Measurements from ENCODE around the gene RPS27L.

RPS27L gene

DNA sequence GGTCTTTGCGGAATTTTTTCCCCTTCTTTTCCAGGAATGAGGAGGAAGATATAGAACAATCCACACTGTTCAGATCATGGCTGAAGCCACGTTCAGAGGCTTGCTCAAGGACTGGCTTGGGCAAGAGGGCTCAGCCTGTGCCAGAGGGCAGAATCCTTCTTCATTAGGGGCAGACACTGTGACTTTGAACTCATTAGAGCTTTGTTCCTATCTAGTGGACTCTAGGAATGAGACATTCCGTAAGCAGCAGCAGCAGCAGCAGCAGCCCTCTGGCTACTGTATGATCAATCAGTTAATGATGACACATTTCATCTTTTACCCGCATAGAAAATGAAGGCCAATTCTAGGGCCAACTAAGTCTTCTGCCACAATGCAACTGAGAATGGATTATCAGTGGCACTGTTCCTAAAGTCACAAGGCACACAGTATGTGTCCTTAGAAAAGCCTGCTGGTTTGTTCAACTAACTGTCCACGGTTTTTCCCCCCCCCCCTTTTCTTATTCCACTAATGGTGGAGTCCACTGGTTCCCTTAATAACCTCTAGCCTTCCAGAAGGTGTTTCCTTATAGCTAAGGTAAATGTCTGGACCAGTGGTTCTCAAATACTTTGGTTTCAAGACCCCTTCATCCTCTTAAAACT is 30.4 kb upstream of the RPS27L start:
- DNase-seq = no peak

DNA sequence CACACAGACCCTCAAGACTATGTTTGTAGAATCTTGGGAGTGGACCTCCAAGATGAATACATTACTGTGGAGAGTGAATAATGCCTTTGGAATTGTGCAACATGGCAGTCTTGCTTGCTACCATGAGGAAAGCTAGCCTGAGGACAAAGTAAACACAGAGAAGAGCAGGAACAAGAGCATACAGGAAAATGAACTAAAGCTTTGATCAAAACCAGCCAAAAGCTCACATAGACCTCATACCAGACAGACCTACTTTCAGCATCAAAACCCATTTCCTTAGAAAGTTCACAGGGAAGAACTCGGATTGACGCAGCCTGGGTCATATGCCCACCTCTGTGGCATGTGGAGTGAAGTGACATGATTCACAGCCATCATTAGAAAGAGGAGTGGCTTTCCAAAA is 28.8 kb upstream of the RPS27L start:
- DNase-seq = no peak

DNA sequence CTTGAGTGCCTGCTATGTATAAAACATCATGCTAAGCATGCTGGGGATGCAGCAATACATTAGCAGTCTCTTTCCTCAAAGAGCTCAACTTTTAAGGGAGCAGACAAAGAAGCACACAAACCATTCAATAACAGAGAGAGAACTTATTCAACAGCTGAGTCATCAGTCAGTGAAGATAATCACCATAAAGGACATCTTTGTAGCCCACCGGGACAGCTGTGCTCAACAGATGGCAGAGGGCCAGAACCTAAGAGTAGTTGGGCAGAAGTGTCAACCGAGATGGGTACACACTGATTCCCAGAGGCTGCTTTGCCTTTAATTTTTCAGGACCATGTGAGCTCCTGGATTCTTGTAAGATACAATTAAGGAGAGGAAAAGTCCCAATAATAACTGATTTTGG is 27.9 kb upstream of the RPS27L start:
- no peak for DNase-seq

DNA sequence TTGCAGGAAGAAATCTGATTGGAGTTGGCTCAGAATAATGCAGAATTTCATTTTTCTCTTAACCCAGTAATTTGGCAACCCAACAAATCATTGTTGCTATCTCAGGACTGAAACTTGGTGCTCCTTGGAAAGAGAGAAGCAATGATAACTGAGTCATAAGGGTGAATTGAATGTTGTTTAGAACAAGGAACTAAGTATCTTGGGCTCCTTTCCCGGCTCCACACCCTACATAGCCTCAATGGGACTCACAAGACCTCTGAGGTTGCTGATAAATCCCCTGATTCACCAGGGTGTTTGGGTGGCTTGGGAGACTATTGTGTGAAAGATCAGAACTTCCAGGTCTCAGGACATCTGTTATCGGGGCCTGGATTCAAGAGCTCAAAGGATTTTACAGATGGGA is 24.4 kb upstream of the RPS27L start:
- no peak for DNase-seq

DNA sequence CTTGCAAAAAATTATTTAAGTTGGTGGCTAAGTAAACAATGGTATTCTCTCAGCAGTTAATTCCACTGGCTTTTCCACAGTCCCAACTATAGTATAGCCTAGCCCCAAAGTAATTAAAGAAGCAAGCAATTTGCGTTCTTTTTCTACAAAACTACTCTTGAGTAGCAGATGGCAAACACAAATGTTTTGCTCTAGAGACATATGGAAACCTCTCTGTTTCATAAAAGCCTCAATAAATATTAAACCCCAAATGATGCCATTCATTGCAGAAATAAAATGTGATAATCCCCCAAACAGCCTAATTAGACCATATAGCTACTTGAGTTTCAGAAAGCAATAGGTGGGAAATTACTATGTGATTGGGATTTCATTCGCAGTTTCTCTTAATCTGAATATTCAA is 23.5 kb upstream of the RPS27L start:
- no peak for DNase-seq

DNA sequence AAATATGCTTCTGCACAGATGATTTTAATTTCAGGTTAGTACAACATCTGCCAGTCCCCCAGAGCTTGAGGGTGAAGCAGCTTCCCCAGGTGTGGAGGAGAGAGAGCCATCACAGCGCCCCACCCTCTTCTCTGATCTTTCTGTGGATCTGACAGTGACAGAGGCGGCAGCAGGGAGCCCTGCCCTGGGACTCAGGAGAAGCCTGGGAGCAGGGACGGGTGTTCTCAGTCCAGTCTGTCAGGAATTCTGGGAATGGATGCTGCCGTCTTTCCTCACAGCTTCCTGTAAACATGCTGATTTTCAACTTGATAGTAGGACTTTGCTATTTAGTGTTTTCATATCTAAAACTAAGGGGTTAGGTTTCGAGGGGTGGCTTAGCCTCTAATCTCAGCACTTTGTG is 20.8 kb upstream of the RPS27L start:
- no peak for DNase-seq

DNA sequence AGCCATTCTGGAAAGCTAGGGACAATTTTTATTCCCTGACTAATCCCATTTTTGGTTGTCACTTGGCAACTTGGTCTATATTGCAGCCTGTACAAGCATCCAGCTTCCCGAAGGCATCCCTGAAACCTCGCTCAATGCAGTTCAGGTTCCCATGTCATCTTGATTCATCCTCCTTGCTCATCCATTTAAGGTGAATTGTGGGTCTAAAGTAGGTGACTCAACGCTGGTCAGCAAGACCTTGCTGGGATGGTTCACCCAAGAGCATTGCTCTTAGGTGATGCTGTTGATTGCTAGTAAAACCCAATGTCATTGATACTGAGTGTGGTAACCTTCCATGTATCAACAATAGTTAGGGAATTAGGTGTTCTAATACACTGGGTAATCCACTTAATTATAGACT is 19.0 kb upstream of the RPS27L start:
- DNase-seq = no peak

DNA sequence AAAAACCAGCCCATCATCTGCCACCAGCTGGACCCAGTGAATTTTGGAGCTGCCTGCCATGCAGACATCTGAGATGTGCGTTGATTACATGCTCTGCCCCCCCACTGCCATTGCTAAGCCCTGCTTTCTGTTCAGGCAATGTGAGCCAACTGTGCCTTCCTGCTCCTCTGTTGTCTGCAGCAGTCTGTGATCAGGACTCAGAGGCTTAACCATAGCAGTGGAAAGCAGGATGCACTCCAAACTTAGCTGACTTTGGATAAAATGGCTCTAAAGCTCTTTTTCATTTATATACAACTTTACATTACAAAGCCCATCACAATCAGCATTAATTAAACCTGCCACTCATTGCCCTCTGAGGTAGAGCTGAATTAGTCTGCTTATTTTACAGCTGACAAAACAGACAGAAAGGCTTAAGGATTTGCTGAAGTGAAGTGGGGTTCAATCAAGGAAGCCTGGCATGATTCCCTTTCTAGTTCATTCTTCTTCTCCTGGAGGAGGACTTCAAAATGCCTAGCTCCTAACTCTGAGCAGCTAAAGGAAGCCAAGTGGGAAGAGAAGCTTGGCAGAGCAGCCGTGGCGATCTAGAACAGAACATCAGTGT is 15.7 kb upstream of the RPS27L start:
- peak; percentile 43 for DNase-seq

DNA sequence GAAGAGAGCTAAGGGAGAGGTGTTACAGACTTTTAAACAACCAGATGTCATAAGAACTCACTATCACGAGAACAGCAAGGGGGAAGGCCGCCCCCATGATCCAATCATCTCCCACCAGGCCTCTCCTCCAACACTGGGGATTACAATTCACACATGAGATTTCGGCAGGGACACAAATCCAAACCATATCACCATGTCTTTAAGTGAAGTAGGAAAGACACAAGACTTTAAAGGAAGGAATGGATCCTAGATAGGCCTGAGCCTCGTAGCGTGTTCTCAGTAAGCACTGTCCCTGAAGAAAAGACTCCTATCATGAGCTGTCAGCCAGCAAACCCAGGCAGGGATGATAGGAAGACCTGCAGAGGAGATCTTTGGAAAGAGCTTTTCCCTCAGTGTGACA is 15.1 kb upstream of the RPS27L start:
- DNase-seq = no peak

DNA sequence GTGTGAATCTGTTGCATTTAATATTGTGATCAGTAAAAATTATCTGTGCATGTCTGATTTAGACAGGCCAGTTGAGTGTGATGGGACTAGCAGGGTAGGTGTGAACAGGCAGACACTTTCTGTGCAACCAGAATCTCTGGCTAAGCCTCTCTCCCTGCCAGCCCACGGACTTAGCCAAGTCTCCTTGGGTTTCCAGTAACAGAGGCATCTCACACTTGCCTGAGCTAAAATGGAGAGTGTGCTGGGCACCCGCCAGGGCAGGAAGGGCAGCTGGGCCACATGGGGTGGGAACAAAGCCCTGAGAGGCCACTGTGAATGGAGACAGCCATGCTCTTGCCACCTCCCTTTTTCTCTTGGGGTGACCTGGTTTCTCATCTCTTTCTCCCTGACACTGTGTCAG is 12.5 kb upstream of the RPS27L start:
- DNase-seq = no peak

DNA sequence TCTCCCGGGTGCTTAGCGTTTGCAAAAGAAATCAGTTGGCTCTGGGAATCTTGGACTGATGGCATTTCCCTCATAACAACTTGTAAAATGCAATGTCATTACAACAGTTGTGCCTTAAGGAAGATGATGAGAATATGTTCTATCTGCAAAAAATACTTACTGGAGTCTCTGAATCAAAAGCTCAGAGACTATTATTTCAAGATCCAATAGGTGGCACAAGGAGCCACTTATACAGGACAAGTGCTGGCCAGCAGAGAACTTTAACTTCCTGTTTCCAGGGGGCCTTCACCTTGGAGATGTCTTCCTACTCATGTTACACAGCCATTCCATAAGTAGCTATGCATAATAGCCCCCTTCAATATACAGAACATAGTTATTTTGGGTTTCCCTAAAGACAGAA is 8.9 kb upstream of the RPS27L start:
- no peak for DNase-seq

DNA sequence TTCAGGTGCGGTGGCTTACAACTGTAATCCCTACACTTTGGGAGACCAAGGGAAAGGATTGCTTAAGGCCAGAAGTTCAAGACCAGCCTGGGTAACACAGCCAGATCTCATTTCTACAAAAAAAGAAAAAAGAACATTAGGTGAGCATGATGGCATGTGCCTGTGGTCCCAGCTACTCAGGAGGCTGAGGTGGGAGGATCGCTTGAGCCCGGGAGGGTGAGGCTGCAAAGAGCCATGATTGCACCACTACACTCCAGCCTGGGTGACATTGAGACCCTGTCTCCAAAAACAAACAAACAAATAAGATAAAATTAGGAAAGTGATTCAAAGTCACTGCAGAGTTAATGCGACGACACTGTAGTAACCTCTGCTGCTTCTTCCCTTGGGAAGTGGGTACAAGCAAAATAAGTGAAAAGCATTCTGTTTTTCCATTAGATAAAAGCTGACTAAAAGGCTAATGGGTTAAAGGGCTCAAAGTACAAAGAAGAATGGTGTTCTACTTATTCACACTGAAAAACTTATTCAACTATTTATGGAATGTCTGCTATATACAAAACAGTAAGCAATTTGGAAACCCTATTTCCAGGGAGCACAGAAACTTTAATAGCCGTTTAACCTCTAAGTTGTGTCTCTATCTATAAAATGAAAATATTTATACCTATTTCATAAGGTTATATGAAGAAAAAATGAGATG is 8.0 kb upstream of the RPS27L start:
- no peak for DNase-seq

DNA sequence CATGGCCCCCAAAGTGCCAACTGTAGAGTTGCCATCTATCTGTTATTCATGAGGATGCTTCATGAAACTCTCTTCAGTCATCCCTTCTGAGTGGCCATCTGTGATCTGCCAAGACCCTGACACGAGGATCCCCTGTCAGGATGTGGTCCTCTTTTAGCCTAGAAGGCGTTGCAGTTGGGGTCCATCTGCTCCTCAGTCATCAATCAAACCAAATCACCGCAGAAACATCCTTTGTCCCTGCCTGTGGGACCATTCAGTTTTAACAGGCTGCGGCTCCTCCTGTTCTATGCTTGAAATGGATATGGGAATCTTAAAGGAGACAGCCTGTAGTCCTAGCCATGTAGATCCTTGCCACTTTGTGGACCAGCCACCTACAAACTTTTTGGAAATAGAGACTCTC is 5.9 kb upstream of the RPS27L start:
- no peak for DNase-seq

DNA sequence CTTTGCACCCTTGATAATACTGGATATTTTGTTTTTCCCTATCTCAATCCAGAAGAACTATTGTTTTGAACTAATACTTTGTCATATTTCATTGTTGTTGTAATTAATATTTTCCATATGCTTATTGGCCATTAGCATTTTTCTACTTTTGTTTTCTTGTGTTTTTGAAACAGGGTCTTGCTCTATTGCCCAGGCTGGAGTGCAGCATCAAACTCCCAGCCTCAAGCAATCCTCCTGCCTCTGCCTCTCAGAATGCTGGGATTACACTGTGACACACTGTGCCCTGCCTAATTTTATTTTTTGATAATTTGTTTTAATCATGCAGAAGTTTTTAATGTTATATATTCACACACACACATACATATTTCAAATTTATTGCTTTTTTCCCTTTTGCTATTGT is 3.4 kb upstream of the RPS27L start:
- DNase-seq = no peak

DNA sequence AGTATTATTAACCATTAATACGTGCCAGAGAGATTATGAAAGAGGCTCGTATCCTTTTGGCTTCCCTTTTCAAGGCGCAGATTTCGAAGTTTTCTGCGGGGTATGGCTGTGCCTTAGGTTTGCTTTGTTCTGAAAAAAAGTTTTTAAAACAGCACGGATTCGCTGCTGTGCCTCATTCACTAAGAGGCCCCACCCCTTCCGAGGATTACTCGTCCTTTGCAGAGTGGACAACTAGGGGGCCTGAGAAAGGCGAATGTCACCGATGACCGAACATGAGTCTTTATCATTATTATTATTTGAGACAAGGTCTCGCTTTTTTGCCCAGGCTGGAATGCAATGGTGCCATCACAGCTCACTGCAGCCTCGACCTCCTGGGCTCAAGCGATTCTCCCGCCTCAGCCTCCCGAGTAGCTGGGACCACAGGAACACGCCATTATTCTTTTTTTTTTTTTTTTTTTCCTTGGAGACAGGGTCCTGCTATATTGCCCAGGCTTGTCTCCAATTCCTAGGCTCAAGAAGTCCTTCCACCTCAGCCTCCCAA is 684 bp upstream of the RPS27L start:
- DNase-seq = peak; percentile 70

DNA sequence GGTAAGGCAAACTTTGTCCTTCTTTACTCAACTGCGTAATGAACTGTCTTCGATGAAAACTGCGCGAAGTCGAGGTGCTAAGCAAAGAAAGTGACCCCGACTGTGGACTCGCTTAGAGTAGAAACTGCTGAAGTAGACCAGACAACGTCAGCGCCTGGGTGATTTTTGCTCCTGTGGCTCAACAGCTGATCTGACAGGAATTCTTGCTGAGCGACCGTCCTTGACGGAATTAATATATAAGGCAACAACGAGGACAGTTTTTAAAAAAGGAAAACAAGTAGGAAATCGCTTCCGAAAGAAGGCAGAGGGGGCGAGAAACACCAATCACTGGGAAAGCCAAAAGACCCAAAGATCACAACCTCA is 541 bp downstream of the RPS27L start:
- DNase-seq = peak; percentile 38

DNA sequence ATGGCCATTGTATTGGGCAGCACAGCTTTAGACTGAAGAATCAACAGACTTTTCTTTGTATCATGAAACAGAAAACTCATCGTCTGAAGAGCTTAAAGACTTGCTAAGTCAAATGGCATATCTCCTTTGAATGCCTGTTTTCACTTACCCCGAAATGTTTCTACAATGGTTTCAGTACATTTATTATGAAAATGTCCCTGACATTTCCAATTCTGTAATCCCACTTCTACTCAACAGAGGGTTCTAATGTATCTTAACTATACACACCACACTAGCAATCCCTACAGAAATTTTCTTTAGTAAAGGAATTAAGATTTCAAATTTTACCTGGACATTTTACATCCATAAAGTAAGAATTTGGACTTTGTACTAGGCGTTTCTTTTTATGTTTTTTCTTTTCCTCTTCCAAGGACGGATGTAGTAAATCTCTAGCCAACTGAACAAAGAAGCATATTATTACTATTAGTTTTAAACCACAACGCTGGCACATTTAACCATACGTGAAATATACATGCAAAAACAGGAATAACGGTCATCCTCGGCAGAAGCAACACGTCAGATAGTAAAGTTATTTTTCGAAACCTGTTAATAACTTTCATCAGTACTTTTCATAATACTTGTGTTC is 1.1 kb downstream of the RPS27L start:
- no peak for DNase-seq

DNA sequence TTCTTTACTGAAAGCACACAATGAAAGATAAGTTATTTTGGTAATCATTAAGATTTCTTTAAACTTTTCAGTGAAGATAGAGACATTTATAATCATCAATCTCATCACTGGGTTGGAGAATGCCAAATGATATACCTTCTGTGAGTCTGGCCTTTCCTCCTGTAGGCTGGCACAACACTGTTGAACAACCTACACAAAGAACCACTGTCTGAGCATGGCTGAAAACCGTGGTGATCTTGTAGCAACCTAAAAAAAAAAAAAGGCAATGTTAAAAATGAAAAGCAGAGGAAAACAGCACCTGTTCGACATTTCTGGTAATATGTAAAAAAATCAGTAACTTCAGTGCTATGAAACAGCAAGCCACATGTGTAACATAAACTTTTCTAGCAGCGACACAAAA is 1.8 kb downstream of the RPS27L start:
- DNase-seq = no peak

DNA sequence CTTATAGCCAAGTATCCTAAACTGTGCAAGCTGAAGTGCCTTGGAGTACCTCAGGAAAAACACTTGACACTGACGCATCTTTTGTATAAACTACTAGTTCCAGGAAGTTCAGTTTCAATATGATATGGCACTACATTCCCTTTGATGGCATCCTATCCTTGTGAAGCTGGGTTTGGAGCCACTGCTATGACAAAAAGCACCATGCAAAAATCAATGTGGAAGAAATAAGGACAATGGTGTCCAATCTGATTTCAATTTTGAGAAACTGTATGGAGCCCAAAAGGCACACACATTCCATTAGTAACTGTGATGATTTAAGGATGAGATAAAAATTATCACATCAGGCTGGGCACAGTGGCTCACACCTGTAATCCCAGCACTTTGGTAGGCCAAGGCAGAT is 5.6 kb downstream of the RPS27L start:
- DNase-seq = no peak

DNA sequence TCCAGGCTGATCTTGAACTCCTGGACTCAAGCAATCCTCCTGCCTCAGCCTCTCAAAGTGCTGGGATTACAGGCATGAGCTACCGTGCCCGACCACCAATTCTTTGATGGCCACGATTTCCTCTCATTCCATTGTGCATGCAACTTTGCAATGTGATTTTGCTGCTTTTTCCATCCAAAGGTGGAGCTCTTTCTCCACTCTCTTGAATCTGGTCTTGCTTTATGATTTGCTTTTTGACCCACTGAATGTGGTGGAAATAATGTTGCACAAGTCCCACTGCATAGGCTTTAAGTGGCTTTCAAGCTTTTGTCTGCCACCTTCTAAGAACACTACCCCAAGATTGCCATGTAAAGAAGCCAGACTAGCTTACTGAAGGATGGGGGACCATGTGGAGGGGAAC is 10.6 kb downstream of the RPS27L start:
- DNase-seq = no peak

DNA sequence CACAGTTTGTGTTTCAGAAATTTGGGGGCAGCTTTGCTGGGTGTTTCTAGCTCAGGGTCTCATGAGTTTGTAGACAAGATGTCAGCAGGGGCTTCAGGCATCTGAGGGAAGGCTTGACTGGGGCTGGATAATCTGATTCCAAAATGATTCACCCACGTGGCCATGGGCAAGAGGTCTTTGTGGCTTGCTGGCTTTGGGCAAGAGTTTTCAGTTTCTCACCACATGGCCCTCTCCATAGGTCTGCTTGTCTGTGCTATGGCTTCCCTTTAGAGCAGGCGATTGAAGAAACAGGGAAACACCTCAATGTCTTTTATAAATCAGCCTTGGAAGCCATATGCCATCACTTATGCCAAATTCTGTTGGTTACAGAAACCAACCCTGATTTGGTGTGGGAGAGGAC is 11.9 kb downstream of the RPS27L start:
- DNase-seq = no peak

DNA sequence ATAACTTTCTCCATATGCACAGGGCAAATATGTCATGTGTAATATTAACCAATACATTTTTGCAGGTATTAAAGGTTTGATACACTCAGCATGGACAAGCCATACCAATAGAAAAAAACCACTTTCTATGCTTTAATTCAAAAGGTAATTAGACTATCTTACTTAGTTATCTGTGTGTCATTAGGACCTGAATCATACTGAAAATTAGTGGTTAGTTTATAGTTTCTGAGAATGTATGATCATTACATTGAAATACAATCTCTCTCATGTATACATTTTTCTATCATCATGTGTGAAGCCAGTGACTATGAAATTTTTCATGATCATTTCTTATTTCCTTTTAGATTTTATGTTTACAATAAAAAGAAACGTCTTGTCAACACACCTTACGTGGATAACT is 16.3 kb downstream of the RPS27L start:
- DNase-seq = no peak

DNA sequence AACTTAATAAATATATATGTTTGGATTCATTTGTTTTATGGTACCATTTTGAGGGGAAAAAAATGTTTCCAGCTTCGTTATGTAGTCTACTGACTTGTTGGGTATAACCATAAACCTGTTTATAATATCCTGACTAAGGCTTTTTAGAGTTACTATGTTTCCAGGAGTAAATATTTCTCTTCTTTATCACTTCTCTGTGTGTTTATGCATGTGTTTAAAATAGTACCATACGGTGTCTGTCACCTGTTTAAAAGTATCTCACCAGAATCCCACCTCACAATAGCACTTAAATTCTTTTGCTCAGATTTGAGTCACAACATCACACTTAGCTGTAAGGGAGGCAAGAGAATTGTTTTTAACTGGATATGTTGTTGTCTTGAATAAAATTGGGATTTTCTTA is 20.5 kb downstream of the RPS27L start:
- DNase-seq = no peak

DNA sequence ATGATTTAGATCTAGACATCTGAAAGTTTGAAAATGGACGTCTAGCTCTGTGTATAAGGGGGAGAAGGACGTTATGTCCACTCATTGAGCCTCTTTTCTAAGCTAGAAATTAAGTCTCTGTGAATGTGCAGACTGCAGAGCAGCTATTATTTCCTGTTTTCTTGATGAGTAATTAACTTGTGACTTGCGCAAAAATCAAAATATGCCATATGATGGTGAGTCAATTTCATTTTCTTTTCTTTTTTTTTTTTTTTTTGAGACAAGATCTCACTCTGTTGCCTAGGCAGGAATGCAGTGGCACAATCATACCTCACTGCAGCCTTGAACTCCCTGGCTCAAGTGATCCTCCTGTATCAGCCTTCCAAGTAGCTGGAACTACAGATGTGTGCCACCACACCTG is 21.5 kb downstream of the RPS27L start:
- DNase-seq = no peak

Data from left hindlimb (tissue), 1 donor.